Hematopoietic multipotent progenitor cell treated with erythropoietin and hydrocortisone succinate and interleukin-3 and kit ligand, for 15 days (in vitro differentiated cells): ENCODE results near the gene IFNL4.
"Not testable (repeated sequence)": the region's sequence is repeated elsewhere in the genome, so short reads cannot be mapped to it uniquely, and the experiment has no call there.

ENCODE experiments used
- DNase-seq: peaks from one replicate; pipeline ENCODE4 v3.0.0-alpha.2; 2015; ENCODE audit warnings: low spot score

Gene IFNL4

GRCh38 chr19:39257227-39257626 lies 8.6 kb upstream of the IFNL4 start:
- DNase-seq = no peak

GRCh38 chr19:39254531-39255345 lies 6.1 kb upstream of the IFNL4 start:
- DNase-seq = peak; percentile 18

- no peak for DNase-seq
Measured at GRCh38 chr19:39253374-39254149, 4.9 kb upstream of the IFNL4 start.

GRCh38 chr19:39252458-39252857 lies 3.8 kb upstream of the IFNL4 start:
- peak; percentile 49 for DNase-seq

GRCh38 chr19:39251846-39252245 lies 3.2 kb upstream of the IFNL4 start:
- DNase-seq = peak; percentile 38

- no peak for DNase-seq
Measured at GRCh38 chr19:39251081-39251480, 2.4 kb upstream of the IFNL4 start.

- no peak for DNase-seq
Measured at GRCh38 chr19:39247701-39248664, 673 bp downstream of the IFNL4 start.

- DNase-seq = peak; percentile 14
Measured at GRCh38 chr19:39246951-39247669, 1.5 kb downstream of the IFNL4 start.

GRCh38 chr19:39245166-39245565 lies 3.5 kb downstream of the IFNL4 start:
- DNase-seq = not testable (repeated sequence)

GRCh38 chr19:39244410-39245100 lies 4.1 kb downstream of the IFNL4 start, which contains the start of gene IFNL3:
Gene IFNL3, minus strand, starts transcription at chr19:39245006. Its CDS starts 39 bp downstream, at chr19:39244967.
- not testable (repeated sequence) for DNase-seq

GRCh38 chr19:39243741-39244140 lies 4.9 kb downstream of the IFNL4 start:
- DNase-seq = not testable (repeated sequence)

GRCh38 chr19:39240421-39240820 lies 8.2 kb downstream of the IFNL4 start:
- DNase-seq = no peak

GRCh38 chr19:39238944-39239343 lies 9.7 kb downstream of the IFNL4 start:
- DNase-seq = no peak

GRCh38 chr19:39238209-39238608 lies 10.4 kb downstream of the IFNL4 start:
- no peak for DNase-seq

GRCh38 chr19:39237200-39238184 lies 11.2 kb downstream of the IFNL4 start:
- no peak for DNase-seq

GRCh38 chr19:39236527-39236926 lies 12.1 kb downstream of the IFNL4 start:
- DNase-seq = no peak

GRCh38 chr19:39232708-39233107 lies 15.9 kb downstream of the IFNL4 start:
- DNase-seq = no peak

GRCh38 chr19:39230096-39230764 lies 18.4 kb downstream of the IFNL4 start:
- no peak for DNase-seq

GRCh38 chr19:39224910-39225309 lies 23.7 kb downstream of the IFNL4 start:
- DNase-seq = no peak
